Measurements from ENCODE around the gene NT5C2. TPM values are rescaled to one million over a fixed set of nuclear protein-coding genes. Genes with fewer than 3 reads are reported as not detected.

Gene NT5C2
- total RNA-seq, 4 donors from 2014 or later = 91.2 to 98.3 (median 92.5) TPM

DNA sequence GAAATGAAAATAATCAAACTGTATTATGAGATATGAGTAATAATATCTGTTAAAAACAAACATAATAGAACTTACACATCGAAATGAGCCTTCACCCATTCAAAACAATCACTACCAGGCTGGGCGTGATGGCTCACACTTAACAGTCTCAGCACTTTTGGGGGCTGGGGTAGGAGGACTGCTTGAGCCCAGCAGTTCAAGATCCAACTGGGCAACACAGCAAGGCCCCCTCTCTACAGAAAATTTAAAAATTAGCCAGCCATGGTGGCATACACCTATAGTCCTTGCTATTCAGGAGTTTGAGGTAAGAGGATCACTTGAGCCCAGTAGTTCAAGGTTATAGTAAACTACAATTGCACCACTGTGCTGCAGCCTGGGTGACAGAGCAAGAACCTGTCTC lies 75.8 kb downstream of the NT5C2 start:
- 85 to 89% methylated on average over 2 of the region's 2 CpGs for WGBS, 2 donors
- Histone ChIP-seq H3K27ac (no peak overlapping the region), H3K4me3 (no peak overlapping the region), H3K36me3 (peaks cover 0 to 5% (median 0%) of the 10 kb centered on the region in 3 donors), H3K9me3 (no peaks in the 10 kb centered on the region), H3K4me1 (peaks cover 0 to 49% (median 14%) of the 10 kb centered on the region in 3 donors), H3K27me3 (no peaks in the 10 kb centered on the region)
- intact Hi-C loops (cut with DNase I) = no loop called here
- no peak for DNase-seq
- TF ChIP-seq, protein P1, sequence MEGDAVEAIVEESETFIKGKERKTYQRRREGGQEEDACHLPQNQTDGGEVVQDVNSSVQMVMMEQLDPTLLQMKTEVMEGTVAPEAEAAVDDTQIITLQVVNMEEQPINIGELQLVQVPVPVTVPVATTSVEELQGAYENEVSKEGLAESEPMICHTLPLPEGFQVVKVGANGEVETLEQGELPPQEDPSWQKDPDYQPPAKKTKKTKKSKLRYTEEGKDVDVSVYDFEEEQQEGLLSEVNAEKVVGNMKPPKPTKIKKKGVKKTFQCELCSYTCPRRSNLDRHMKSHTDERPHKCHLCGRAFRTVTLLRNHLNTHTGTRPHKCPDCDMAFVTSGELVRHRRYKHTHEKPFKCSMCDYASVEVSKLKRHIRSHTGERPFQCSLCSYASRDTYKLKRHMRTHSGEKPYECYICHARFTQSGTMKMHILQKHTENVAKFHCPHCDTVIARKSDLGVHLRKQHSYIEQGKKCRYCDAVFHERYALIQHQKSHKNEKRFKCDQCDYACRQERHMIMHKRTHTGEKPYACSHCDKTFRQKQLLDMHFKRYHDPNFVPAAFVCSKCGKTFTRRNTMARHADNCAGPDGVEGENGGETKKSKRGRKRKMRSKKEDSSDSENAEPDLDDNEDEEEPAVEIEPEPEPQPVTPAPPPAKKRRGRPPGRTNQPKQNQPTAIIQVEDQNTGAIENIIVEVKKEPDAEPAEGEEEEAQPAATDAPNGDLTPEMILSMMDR (IDR thresholded peaks at IDR 0.05) = no peak

- Histone ChIP-seq H3K27ac (peak overlapping the region in 2 of 4 donors; percentile 9 to 18), H3K27me3 (no peaks in the 10 kb centered on the region), H3K36me3 (peaks cover 0 to 9% (median 0%) of the 10 kb centered on the region in 3 donors), H3K9me3 (no peaks in the 10 kb centered on the region), H3K4me1 (peaks cover 0 to 49% (median 17%) of the 10 kb centered on the region in 3 donors), H3K4me3 (no peak overlapping the region)
- DNase-seq = no peak
- TF ChIP-seq, protein P1 (IDR thresholded peaks at IDR 0.05) = no peak
- TF ChIP-seq POLR2A (IDR thresholded peaks at IDR 0.05) = no peak
- 42 to 88% methylated on average over 6 of the region's 6 CpGs for WGBS, 2 donors
- intact Hi-C loops (cut with DNase I) = no loop called here
Observed at GRCh38 chr10:103114876-103115275, 78.2 kb downstream of the NT5C2 start.

GRCh38 chr10:103111918-103112877 lies 80.9 kb downstream of the NT5C2 start:
- WGBS, 2 donors = 65 to 72% methylated on average over 4 of the region's 4 CpGs
- Histone ChIP-seq H3K9me3 (no peaks in the 10 kb centered on the region), H3K4me1 (peaks cover 0 to 45% (median 17%) of the 10 kb centered on the region in 3 donors), H3K36me3 (peaks cover 0 to 30% (median 1%) of the 10 kb centered on the region in 3 donors), H3K4me3 (no peak overlapping the region), H3K27ac (peak overlapping the region; percentile 16 to 74 (median 70)), H3K27me3 (no peaks in the 10 kb centered on the region)
- no peak for TF ChIP-seq POLR2A (IDR thresholded peaks at IDR 0.05)
- TF ChIP-seq, protein P1 (IDR thresholded peaks at IDR 0.05) = no peak
- DNase-seq = no peak
- intact Hi-C loops (cut with DNase I) = no loop called here

GRCh38 chr10:103111031-103111917 lies 81.8 kb downstream of the NT5C2 start:
- Histone ChIP-seq H3K4me1 (peaks cover 0 to 45% (median 17%) of the 10 kb centered on the region in 3 donors), H3K27me3 (no peaks in the 10 kb centered on the region), H3K36me3 (peaks cover 0 to 38% (median 7%) of the 10 kb centered on the region in 3 donors), H3K4me3 (no peak overlapping the region), H3K27ac (peak overlapping the region; percentile 16 to 74 (median 70)), H3K9me3 (no peaks in the 10 kb centered on the region)
- DNase-seq = no peak
- intact Hi-C loops (cut with DNase I) = no loop called here
- TF ChIP-seq, protein P1 (IDR thresholded peaks at IDR 0.05) = no peak
- no peak for TF ChIP-seq POLR2A (IDR thresholded peaks at IDR 0.05)
- 33 to 48% methylated on average over 2 of the region's 2 CpGs for WGBS, 2 donors
